Gastrocnemius medialis (tissue), 4 donors: ENCODE results near the gene FYCO1.

Source experiments
- CTCF ChIP-seq, 5 experiments: fragments of 450-650 bp in 3 of 5; fragments of 200-600 bp in 2 of 5; sonication (generic) in 2 of 5; IDR thresholded peaks in 4 of 5; conservative IDR thresholded peaks in 1 of 5; 1 replicate in 4 of 5; 2 replicates in 1 of 5; pipeline ENCODE4 v1.5.1; 2016 to 2019; ENCODE audit warnings: antibody characterized with exemption in 5 of 5, mild to moderate bottlenecking in 3 of 5, moderate library complexity in 3 of 5
- POLR2A ChIP-seq, 2 donors: fragments of 450-650 bp; IDR thresholded peaks; one replicate each; pipeline ENCODE4 v1.6.1; 2017; ENCODE audit warnings: antibody characterized with exemption in 2 of 2, mild to moderate bottlenecking in 2 of 2, moderate library complexity in 2 of 2

- TF ChIP-seq POLR2A (IDR thresholded peaks at IDR 0.05) = no peak
- no peak for TF ChIP-seq CTCF (IDR thresholded peaks at IDR 0.05 in 4 of 5, conservative IDR thresholded peaks at IDR 0.05 in 1 of 5)
These were observed 27.9 kb downstream of the FYCO1 start for GRCh38 chr3:45967724-45968123.
